Measurements from ENCODE around the gene YY1. TPM values are rescaled to one million over a fixed set of nuclear protein-coding genes. Genes with fewer than 3 reads are reported as not detected.

YY1 gene
- total and polyA plus RNA-seq, 2 of the 8 experiments (the other 6 are each of a cell fraction or from before 2014, with no cell fraction given), result 26.4 to 106 TPM

GRCh38 chr14:100305324-100306100, 66.6 kb downstream of the YY1 start:
- FAIRE-seq (no peak), DNase-seq (ENCODE audit: low read depth in 1 of 2, low spot score in 2 of 2) (peak in 1 of 2 experiments; percentile 69)
- Histone ChIP-seq H3K23me2 (ENCODE audit: low read depth, low read length) (peaks cover 18% of the 10 kb centered on the region; the same call in 1 of the 2 replicates), H2BK20ac (ENCODE audit: low read length) (0 out of 2 replicates have a peak overlapping the region, but pooled peaks have one; percentile 32), H4K20me1 (replicated peaks in 1 of 2; ENCODE audit: control insufficient read depth in 1 of 2, insufficient read depth in 2 of 2, low read length in 2 of 2) (peaks cover 15 to 16% of the 10 kb centered on the region in 2 experiments), H3K9ac (replicated peaks in 1 of 4; ENCODE audit: extremely low read depth in 1 of 4, low read depth in 3 of 4, low read length in 3 of 4) (peak overlapping the region; percentile 58 to 95 (median 65)), H3K14ac (ENCODE audit: insufficient read length) (no peak overlapping the region), H3K27ac (ENCODE audit: low read depth, low read length) (0 out of 2 replicates have a peak overlapping the region, but pooled peaks have one; percentile 58), H2BK12ac (ENCODE audit: low read depth, low read length) (no peak overlapping the region), H3K36me3 (ENCODE audit: control insufficient read depth in 2 of 4, insufficient read depth in 4 of 4, low read length in 3 of 4) (no peaks in the 10 kb centered on the region), H2BK120ac (replicated peaks; ENCODE audit: low read depth, low read length) (no peak overlapping the region), H3K27me3 (replicated peaks in 1 of 4; ENCODE audit: control insufficient read depth in 3 of 4, extremely low read depth in 1 of 4, insufficient read depth in 3 of 4, low read length in 3 of 4) (no peaks in the 10 kb centered on the region; a peak in 1 of 7 replicates), H3K4me2 (ENCODE audit: insufficient read depth in 1 of 2, low read depth in 2 of 2, low read length in 2 of 2) (peak overlapping the region; percentile 81 to 90), H2AK5ac (ENCODE audit: low read depth, low read length) (no peak overlapping the region), H2AFZ (ENCODE audit: low read length) (no peak overlapping the region), H3K4ac (replicated peaks; ENCODE audit: insufficient read length, low read depth, low read length) (peak overlapping the region; percentile 53), H2BK5ac (ENCODE audit: low read depth, low read length) (peak overlapping the region; percentile 77; the same call in 1 of the 2 replicates), H4K91ac (replicated peaks; ENCODE audit: insufficient read length, low read length) (no peak overlapping the region), H4K8ac (ENCODE audit: extremely low read depth, insufficient read depth, low read length) (no peak overlapping the region; the same call in 1 of the 2 replicates), H3K4me1 (replicated peaks in 1 of 4; ENCODE audit: control insufficient read depth in 3 of 4, insufficient read depth in 4 of 4, low read length in 3 of 4) (peaks cover 10 to 27% (median 16%) of the 10 kb centered on the region in 4 experiments), H3K56ac (replicated peaks; ENCODE audit: insufficient read length, low read depth, low read length) (no peak overlapping the region), H3K79me2 (ENCODE audit: control insufficient read depth in 1 of 2, insufficient read depth in 2 of 2, low read length in 2 of 2) (peaks cover 6 to 41% of the 10 kb centered on the region in 2 experiments; a peak in 3 of 4 replicates), H4K5ac (ENCODE audit: insufficient read length, low read depth, low read length) (peak overlapping the region; percentile 82), H3K18ac (ENCODE audit: extremely low read depth, low read length) (peak overlapping the region; percentile 48), H3K9me3 (ENCODE audit: insufficient read depth in 2 of 2, low read depth in 1 of 2, low read length in 1 of 2) (no peaks in the 10 kb centered on the region), H3K79me1 (ENCODE audit: low read depth, low read length) (peaks cover 10% of the 10 kb centered on the region), H3K4me3 (ENCODE audit: extremely low read depth in 1 of 4, insufficient read depth in 2 of 4, low read depth in 3 of 4, low read length in 4 of 4) (peak overlapping the region; percentile 70 to 95 (median 81)), H2BK15ac (ENCODE audit: low read length) (no peak overlapping the region), H3K23ac (ENCODE audit: insufficient read length) (no peak overlapping the region)
- WGBS, 2 experiments (ENCODE audit: extremely low coverage in 1 of 2, insufficient coverage in 1 of 2, insufficient read length in 1 of 2, insufficient replicate concordance in 2 of 2, low coverage in 1 of 2, low lambda C conversion rate in 2 of 2, missing lambda C conversion rate in 1 of 2), result 0% methylated on average over 24 of the region's 65 CpGs; no CpG with 5 or more reads in 1 of the 2 experiments
- POLR2A ChIA-PET (ENCODE audit: partially characterized antibody), result interaction anchor here (0.7 to 14.7 kb wide), 18 partner anchors 8 to 83 kb away, joined by 3 to 200 read pairs (median 4); partner anchors contain the start of gene SLC25A47
- CTCF ChIA-PET (ENCODE audit: partially characterized antibody), result interaction anchor here (0.6 to 1.6 kb wide), 9 partner anchors 10 to 113 kb away, joined by 3 to 7 read pairs (median 3); a partner anchor contains a TSS
- TF ChIP-seq KDM4A (IDR thresholded peaks at IDR 0.05; ENCODE audit: low read depth, low read length, severe bottlenecking) (peak; percentile 46), SIN3A (conservative IDR thresholded peaks at IDR 0.05 in 1 of 2, IDR thresholded peaks at IDR 0.05 in 1 of 2; ENCODE audit: low read depth in 1 of 2, low read length in 2 of 2) (peak; percentile 21 to 54; a peak in 1 of 4 replicates), HDAC6 (IDR thresholded peaks at IDR 0.05; ENCODE audit: low read depth, low read length) (no peak), TAF7 (optimal IDR thresholded peaks at IDR 0.05; ENCODE audit: borderline replicate concordance, low read depth, low read length) (peak; percentile 25), CREB1 (IDR thresholded peaks at IDR 0.05) (no peak)
